MCF 10A (cell line): ENCODE results near the gene MMP14. TPM values are rescaled to one million over a fixed set of nuclear protein-coding genes. Genes with fewer than 3 reads are reported as not detected.
A peak's percentile ranks its signal among the peaks of the same experiment; 100 is the strongest.

Source experiments
- BruUV-seq: library from RNA; stranded (reverse); fragments of 400-500 nt; replicated peaks from 2 replicates; lab custom pipeline; 2021; lab: Mats Ljungman, UMichigan
- CTCF ChIA-PET: fragments of 300-600 bp; sonication (Branson Sonifier 250); formaldehyde crosslinking; extraction: SDS; loops from one replicate; lab custom pipeline; 2021; ENCODE audit warnings: antibody characterized with exemption, inconsistent platforms; lab: Yijun Ruan, JAX
- POLR2A ChIA-PET: fragments of 300-600, 350-650 bp; sonication (Branson Sonifier 250); formaldehyde crosslinking; extraction: SDS; loops from one replicate; lab custom pipeline; 2020; ENCODE audit warnings: antibody characterized with exemption, inconsistent platforms; lab: Yijun Ruan, JAX
- DNase-seq: peaks from one replicate; pipeline ENCODE4 v3.0.0-alpha.2; 2018; ENCODE audit not compliant: unreplicated experiment
- H3K27ac Mint-ChIP-seq: one replicate; pipeline ENCODE4 v1.8.0; 2022; ENCODE audit warnings: mild to moderate bottlenecking, low read depth, mixed read lengths; ENCODE audit not compliant: unreplicated experiment
- H3K27me3 Mint-ChIP-seq: one replicate; pipeline ENCODE4 v1.8.0; 2022; ENCODE audit warnings: mixed read lengths; ENCODE audit not compliant: insufficient read depth, unreplicated experiment
- H3K36me3 Mint-ChIP-seq: one replicate; pipeline ENCODE4 v1.8.0; 2022; ENCODE audit warnings: mild to moderate bottlenecking, moderate library complexity, mixed read lengths; ENCODE audit not compliant: insufficient read depth, unreplicated experiment
- H3K4me1 Mint-ChIP-seq: one replicate; pipeline ENCODE4 v1.8.0; 2022; ENCODE audit warnings: mixed read lengths; ENCODE audit not compliant: insufficient read depth, unreplicated experiment
- H3K4me3 Mint-ChIP-seq: one replicate; pipeline ENCODE4 v1.8.0; 2022; ENCODE audit warnings: mild to moderate bottlenecking, moderate library complexity, mixed read lengths; ENCODE audit not compliant: unreplicated experiment
- H3K9me3 Mint-ChIP-seq: one replicate; pipeline ENCODE4 v1.8.0; 2022; ENCODE audit warnings: mixed read lengths; ENCODE audit not compliant: unreplicated experiment
- CTCF ChIP-seq: fragments of 200-600 bp; IDR thresholded peaks from one replicate; pipeline ENCODE4 v1.8.0; 2022; ENCODE audit warnings: antibody characterized with exemption, mild to moderate bottlenecking; ENCODE audit not compliant: unreplicated experiment
- intact Hi-C: fragments of 100-400 bp; cut with micrococcal nuclease; formaldehyde crosslinking; loops from 2 replicates; pipeline ENCODE4 v1.14.1; 2022
- total RNA-seq: library from RNA; stranded (reverse); gene quantifications from 2 replicates; pipeline ENCODE4 v1.2.3, GENCODE V29; 2022

Gene MMP14
- total RNA-seq, 1 experiment from 2014 or later, result 71.5 TPM

GRCh38 chr14:22847661-22848341, 11.4 kb downstream of the MMP14 start:
- no TSS peak for BruUV-seq
- intact Hi-C loops, result no loop called here
- ChIA-PET POLR2A (interaction anchor here (0.6 to 8.5 kb wide), 7 partner anchors 9 to 291 kb away, joined by 3 to 142 read pairs (median 3); partner anchors contain the start of genes LRP10, MMP14 and OXA1L), CTCF (interaction anchor here (0.6 to 11.5 kb wide), 7 partner anchors 11 to 288 kb away, joined by 3 to 330 read pairs (median 4); partner anchors contain the start of genes LRP10, MMP14 and MRPL52)
- Mint-ChIP-seq H3K4me3 (no peak overlapping the region), H3K36me3 (peaks cover 44% of the 10 kb centered on the region), H3K9me3 (no peaks in the 10 kb centered on the region), H3K4me1 (peaks cover 20% of the 10 kb centered on the region), H3K27me3 (no peaks in the 10 kb centered on the region), H3K27ac (no peak overlapping the region)
- no peak for TF ChIP-seq CTCF
- DNase-seq, result no peak

DNA sequence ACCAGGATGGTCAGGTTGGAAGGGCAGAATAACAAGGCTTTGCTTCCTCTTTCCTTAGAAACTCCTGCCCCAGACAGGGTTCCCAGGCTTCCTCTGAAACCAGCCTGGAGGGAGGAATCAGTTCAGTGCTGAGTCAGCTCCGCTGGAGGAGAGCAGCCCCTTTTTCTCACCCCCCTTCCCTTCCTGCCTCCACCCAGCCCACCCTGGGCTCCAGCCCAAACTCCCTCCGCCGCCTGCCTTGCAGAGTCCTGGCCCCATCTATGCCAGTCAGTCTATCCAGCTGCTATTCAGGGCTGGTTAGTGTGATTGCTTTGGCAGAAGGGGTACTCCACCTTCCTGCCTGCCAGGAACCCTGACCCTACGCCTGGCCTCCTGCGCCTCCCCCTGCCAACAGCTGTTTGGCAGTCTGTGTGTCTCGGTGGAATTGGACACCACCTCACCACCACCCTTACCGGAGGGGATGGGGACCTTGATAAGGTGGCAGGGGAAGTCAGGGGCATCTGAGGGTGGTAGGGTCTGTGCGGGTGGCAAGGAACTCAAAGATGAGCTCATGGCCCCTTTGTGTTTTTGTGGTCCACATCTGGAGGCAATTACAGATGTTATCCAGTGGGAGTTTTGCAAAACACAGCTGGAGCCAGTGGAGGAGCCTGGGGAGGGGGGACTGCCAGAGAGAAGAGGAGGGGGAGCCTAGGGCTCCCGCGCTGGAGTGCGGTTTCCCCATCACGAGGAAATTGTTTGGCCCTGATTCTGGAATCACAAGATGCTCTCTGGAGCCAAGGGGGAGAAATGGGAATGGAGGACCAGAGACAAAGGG, 12.2 kb downstream of the MMP14 start:
- intact Hi-C loops, result no loop called here
- CTCF ChIA-PET, result interaction anchor here (0.5 to 11.5 kb wide), 13 partner anchors 12 to 1399 kb away, joined by 3 to 330 read pairs (median 3); partner anchors contain the start of genes LRP10, MMP14 and MRPL52

GRCh38 chr14:22849212-22849819, 12.9 kb downstream of the MMP14 start:
- H3K4me1 Mint-ChIP-seq, result peaks cover 25% of the 10 kb centered on the region
- intact Hi-C loops, result no loop called here
- H3K27ac Mint-ChIP-seq, result peak overlapping the region; percentile 20
- no TSS peak for BruUV-seq
- no peak for DNase-seq
- ChIA-PET POLR2A (interaction anchor here (0.6 to 8.5 kb wide), 6 partner anchors 10 to 293 kb away, joined by 3 to 142 read pairs (median 4); partner anchors contain the start of genes MMP14 and OXA1L), CTCF (interaction anchor here (0.5 to 11.5 kb wide), 12 partner anchors 12 to 293 kb away, joined by 3 to 330 read pairs (median 6); partner anchors contain the start of genes LRP10, MMP14, MRPL52 and RBM23)
- no peaks in the 10 kb centered on the region for H3K9me3 Mint-ChIP-seq
- H3K4me3 Mint-ChIP-seq, result no peak overlapping the region
- no peaks in the 10 kb centered on the region for H3K27me3 Mint-ChIP-seq
- no peak for TF ChIP-seq CTCF
- H3K36me3 Mint-ChIP-seq, result peaks cover 29% of the 10 kb centered on the region

More for the DNA sequence above, 12.2 kb downstream of the MMP14 start:
- Mint-ChIP-seq H3K27ac (peak overlapping the region; percentile 20), H3K4me3 (no peak overlapping the region), H3K36me3 (peaks cover 36% of the 10 kb centered on the region), H3K27me3 (no peaks in the 10 kb centered on the region), H3K9me3 (no peaks in the 10 kb centered on the region), H3K4me1 (peaks cover 25% of the 10 kb centered on the region)
- no peak for DNase-seq
- no TSS peak for BruUV-seq
- no peak for TF ChIP-seq CTCF
- POLR2A ChIA-PET, result interaction anchor here (0.6 to 8.5 kb wide), 8 partner anchors 9 to 292 kb away, joined by 3 to 142 read pairs (median 4); partner anchors contain the start of genes LRP10, MMP14 and OXA1L
